PC-3 (cell line): ENCODE data around the gene PAOX. TPM values are rescaled to one million over a fixed set of nuclear protein-coding genes. Genes with fewer than 3 reads are reported as not detected.

Experiments used
- ATAC-seq: fragments of 200-7000 bp; cut with Tn5 transposase; 2 replicates; pipeline ENCODE4 v1.9.1; 2020; ENCODE audit warnings: mild to moderate bottlenecking, moderate library complexity
- BruUV-seq: library from RNA; stranded (reverse); fragments of 400-500 nt; replicated peaks from 2 replicates; lab custom pipeline; 2021; lab: Mats Ljungman, UMichigan
- CTCF ChIA-PET: fragments of 300-600 bp; sonication (Branson Sonifier 250); formaldehyde crosslinking; loops from one replicate; lab custom pipeline; 2022; ENCODE audit warnings: antibody characterized with exemption; lab: Charles Lee
- POLR2A ChIA-PET: fragments of 300-600 bp; sonication (Branson Sonifier 250); formaldehyde crosslinking; loops from one replicate; lab custom pipeline; 2022; ENCODE audit warnings: antibody characterized with exemption; ENCODE audit not compliant: unreplicated experiment; lab: Charles Lee
- DNase-seq: peaks from one replicate; pipeline ENCODE4 v3.0.0-alpha.2; 2015
- H2AFZ ChIP-seq: fragments of 300-600 bp; sonication (generic); 2 replicates; pipeline ENCODE4 v1.6.0; 2016; ENCODE audit warnings: antibody characterized with exemption, low read length
- H3F3A ChIP-seq: fragments of 300-600 bp; sonication (generic); one replicate; pipeline ENCODE4 v1.6.0; 2017; ENCODE audit warnings: antibody characterized with exemption, low read length, control low read depth, mild to moderate bottlenecking; ENCODE audit not compliant: unreplicated experiment
- H3K27ac ChIP-seq: fragments of 300-600 bp; sonication (generic); 2 replicates; pipeline ENCODE4 v1.5.1; 2016; ENCODE audit warnings: mild to moderate bottlenecking, low read length
- H3K27me3 ChIP-seq: fragments of 300-600 bp; sonication (generic); 2 replicates; pipeline ENCODE4 v1.6.1; 2016; ENCODE audit warnings: low read length, mixed read lengths
- H3K36me3 ChIP-seq: fragments of 300-600 bp; sonication (generic); 2 replicates; pipeline ENCODE4 v1.6.1; 2016; ENCODE audit warnings: low read depth, mixed run types, low read length, mixed read lengths
- H3K4me1 ChIP-seq: fragments of 300-600 bp; sonication (generic); 2 replicates; pipeline ENCODE4 v1.5.1; 2016; ENCODE audit warnings: low read length; ENCODE audit not compliant: insufficient read depth
- H3K4me2 ChIP-seq: fragments of 300-600 bp; sonication (generic); 2 replicates; pipeline ENCODE4 v1.6.0; 2016; ENCODE audit warnings: low read length
- H3K4me3 ChIP-seq: fragments of 300-600 bp; sonication (generic); 2 replicates; pipeline ENCODE4 v1.5.1; 2016; ENCODE audit warnings: mild to moderate bottlenecking, low read length, mixed read lengths
- H3K79me2 ChIP-seq: fragments of 300-600 bp; sonication (generic); 2 replicates; pipeline ENCODE4 v1.6.1; 2017; ENCODE audit warnings: low read length, mixed read lengths
- H3K9ac ChIP-seq: fragments of 300-600 bp; sonication (generic); 2 replicates; pipeline ENCODE4 v1.6.0; 2016; ENCODE audit warnings: mild to moderate bottlenecking, low read length
- H3K9me2 ChIP-seq: fragments of 300-600 bp; sonication (generic); replicated peaks from 2 replicates; pipeline ENCODE4 v1.6.1; 2016; ENCODE audit warnings: mixed run types, low read length, mixed read lengths
- H3K9me3 ChIP-seq: fragments of 300-600 bp; sonication (generic); 2 replicates; pipeline ENCODE4 v1.6.1; 2016; ENCODE audit warnings: low read length, mixed read lengths
- H4K20me1 ChIP-seq: fragments of 300-600 bp; sonication (generic); 2 replicates; pipeline ENCODE4 v1.6.1; 2016; ENCODE audit warnings: low read length, mixed read lengths
- CTCF ChIP-seq: fragments of 300-600 bp; sonication (generic); conservative IDR thresholded peaks from 2 replicates; pipeline ENCODE4 v1.5.1; 2017; ENCODE audit warnings: antibody characterized with exemption, low read depth, mild to moderate bottlenecking, low read length
- EZH2 ChIP-seq: fragments of 300-600 bp; sonication (generic); IDR thresholded peaks from one replicate; pipeline ENCODE4 v1.6.1; 2017; ENCODE audit warnings: antibody characterized with exemption, mild to moderate bottlenecking, low read length; ENCODE audit not compliant: unreplicated experiment
- EZH2phosphoT487 ChIP-seq: fragments of 300-600 bp; sonication (generic); IDR thresholded peaks from 2 replicates; pipeline ENCODE4 v1.6.1; 2018; ENCODE audit warnings: mild to moderate bottlenecking, antibody characterized with exemption, low read length, borderline replicate concordance
- intact Hi-C: fragments of 100-400 bp; cut with micrococcal nuclease; formaldehyde crosslinking; loops from 2 replicates; pipeline ENCODE4 v1.9.0; 2023
- total RNA-seq: library from RNA; depleted of rRNA; stranded (reverse); fragments of >200 nt; gene quantifications from 2 replicates; pipeline ENCODE4 v1.2.3, GENCODE V29; 2014

Gene PAOX
- total RNA-seq, 1 experiment from 2014 or later: 4.1 TPM

- no peak overlapping the region for H2AFZ ChIP-seq
- no peak for ATAC-seq
- H3K4me2 ChIP-seq: no peak overlapping the region
- TF ChIP-seq CTCF (no peak), EZH2phosphoT487 (no peak), EZH2 (no peak)
- H3K4me3 ChIP-seq: no peak overlapping the region
- no peaks in the 10 kb centered on the region for H3F3A ChIP-seq
- DNase-seq: no peak
- intact Hi-C loops: no loop called here
- no peak overlapping the region for H3K27ac ChIP-seq
- no peaks in the 10 kb centered on the region for H3K79me2 ChIP-seq
- no peaks in the 10 kb centered on the region for H3K9me2 ChIP-seq
- H3K9me3 ChIP-seq: no peaks in the 10 kb centered on the region
- ChIA-PET CTCF (no interaction called here), POLR2A (no interaction called here)
- H3K4me1 ChIP-seq: 0 out of 2 replicates have a peak, but pooled peaks cover 4% of the 10 kb centered on the region
- no peaks in the 10 kb centered on the region for H4K20me1 ChIP-seq
- no peaks in the 10 kb centered on the region for H3K36me3 ChIP-seq
- no TSS peak for BruUV-seq
- no peaks in the 10 kb centered on the region for H3K27me3 ChIP-seq
- no peak overlapping the region for H3K9ac ChIP-seq
Observed at GRCh38 chr10:133355991-133356390, 23.1 kb upstream of the PAOX start.

DNA sequence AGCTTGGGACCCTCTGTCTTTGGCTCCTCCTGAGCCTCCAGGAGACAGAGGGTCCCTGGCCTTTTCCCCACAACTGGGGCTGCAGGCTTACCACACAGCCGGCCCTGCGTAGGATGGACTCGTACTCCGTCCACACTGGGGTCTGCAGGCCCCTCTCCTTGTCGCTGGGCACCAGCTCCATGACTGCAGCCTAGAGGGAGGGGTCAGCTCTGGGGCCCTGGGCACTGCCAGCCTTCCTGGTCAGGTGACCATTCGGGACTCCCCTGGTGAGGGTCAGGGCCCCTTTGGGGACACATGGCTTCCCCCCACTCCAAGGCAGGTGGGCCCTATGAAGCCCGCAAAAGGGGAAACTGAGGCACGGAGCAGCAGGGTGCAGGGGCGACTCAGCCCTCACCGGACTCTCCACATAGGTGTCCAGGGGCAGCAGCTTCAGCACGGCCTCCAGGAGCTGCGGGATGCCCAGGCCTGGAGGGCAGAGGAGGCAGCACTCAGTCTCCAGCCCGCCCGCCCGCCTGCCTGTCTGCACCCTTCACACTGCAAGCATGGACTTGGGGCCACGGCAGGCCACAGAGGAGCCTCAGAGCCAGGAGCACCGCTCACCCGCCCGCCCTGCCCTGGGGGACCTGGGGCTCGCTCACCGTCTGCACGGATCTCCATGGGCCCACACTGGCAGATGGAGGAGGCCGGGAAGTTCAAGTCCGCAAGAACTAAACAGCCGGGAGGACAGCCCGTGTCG is 22.3 kb upstream of the PAOX start:
- ChIA-PET CTCF (no interaction called here), POLR2A (no interaction called here)
- H3K9me3 ChIP-seq: no peaks in the 10 kb centered on the region
- no peaks in the 10 kb centered on the region for H3K27me3 ChIP-seq
- peak overlapping the region; percentile 93 for H3K4me2 ChIP-seq
- H3K9me2 ChIP-seq: no peaks in the 10 kb centered on the region
- BruUV-seq: TSS peak; percentile 23
- H3K4me3 ChIP-seq: peak overlapping the region; percentile 65
- peak overlapping the region; percentile 69 for H3K9ac ChIP-seq
- H2AFZ ChIP-seq: peak overlapping the region; percentile 78
- no peaks in the 10 kb centered on the region for H3K79me2 ChIP-seq
- intact Hi-C loops: no loop called here
- no peaks in the 10 kb centered on the region for H3K36me3 ChIP-seq
- H4K20me1 ChIP-seq: no peaks in the 10 kb centered on the region
- no peak for TF ChIP-seq EZH2
- no peak for TF ChIP-seq EZH2phosphoT487
- TF ChIP-seq CTCF: no peak
- ATAC-seq (peak; percentile 41), DNase-seq (no peak)
- no peak overlapping the region for H3K27ac ChIP-seq
- no peaks in the 10 kb centered on the region for H3F3A ChIP-seq
- H3K4me1 ChIP-seq: 0 out of 2 replicates have a peak, but pooled peaks cover 4% of the 10 kb centered on the region
